Measurements from ENCODE around the gene SLC26A3.
"Not testable (repeated sequence)": the region's sequence is repeated elsewhere in the genome, so short reads cannot be mapped to it uniquely, and the experiment has no call there.

The SLC26A3 gene

GRCh38 chr7:107803009-107803610, at the start of gene SLC26A3:
Gene SLC26A3, minus strand, starts transcription at chr7:107803223. Its CDS starts 8,714 bp downstream, at chr7:107794509.
- no peak within 1 kb of the TSS for H3K4me3 ChIP-seq (ENCODE audit: low read depth, low read length)
- TF ChIP-seq MYC (IDR thresholded peaks at IDR 0.05; ENCODE audit: low read depth, low read length) (no peak), CTCF (IDR thresholded peaks at IDR 0.05; ENCODE audit: low read depth, low read length) (no peak), POLR2A (IDR thresholded peaks at IDR 0.05; ENCODE audit: extremely low read depth, insufficient read length) (no peak), MAX (IDR thresholded peaks at IDR 0.05; ENCODE audit: low read depth, low read length) (no peak)
- no peak for DNase-seq (ENCODE audit: low read depth)

GRCh38 chr7:107850643-107851042, 47.6 kb upstream of the SLC26A3 start:
- TF ChIP-seq MYC (IDR thresholded peaks at IDR 0.05; ENCODE audit: low read depth, low read length): no peak
- no peak for TF ChIP-seq POLR2A (IDR thresholded peaks at IDR 0.05; ENCODE audit: extremely low read depth, insufficient read length)
- TF ChIP-seq CTCF (IDR thresholded peaks at IDR 0.05; ENCODE audit: low read depth, low read length): no peak
- TF ChIP-seq MAX (IDR thresholded peaks at IDR 0.05; ENCODE audit: low read depth, low read length): no peak
- H3K4me3 ChIP-seq (ENCODE audit: low read depth, low read length): no peak overlapping the region
- DNase-seq (ENCODE audit: low read depth): no peak

GRCh38 chr7:107850216-107850615, 47.2 kb upstream of the SLC26A3 start:
- H3K4me3 ChIP-seq (ENCODE audit: low read depth, low read length): no peak overlapping the region
- TF ChIP-seq POLR2A (IDR thresholded peaks at IDR 0.05; ENCODE audit: extremely low read depth, insufficient read length): no peak
- TF ChIP-seq MYC (IDR thresholded peaks at IDR 0.05; ENCODE audit: low read depth, low read length): no peak
- no peak for TF ChIP-seq MAX (IDR thresholded peaks at IDR 0.05; ENCODE audit: low read depth, low read length)
- TF ChIP-seq CTCF (IDR thresholded peaks at IDR 0.05; ENCODE audit: low read depth, low read length): no peak
- no peak for DNase-seq (ENCODE audit: low read depth)

- not testable (repeated sequence) for H3K4me3 ChIP-seq (ENCODE audit: low read depth, low read length); DNase-seq (ENCODE audit: low read depth)
Observed at GRCh38 chr7:107848211-107848610, 45.2 kb upstream of the SLC26A3 start.

GRCh38 chr7:107847836-107848175, 44.8 kb upstream of the SLC26A3 start:
- H3K4me3 ChIP-seq (ENCODE audit: low read depth, low read length); DNase-seq (ENCODE audit: low read depth): not testable (repeated sequence)

GRCh38 chr7:107847168-107847835, 44.3 kb upstream of the SLC26A3 start:
- H3K4me3 ChIP-seq (ENCODE audit: low read depth, low read length): no peak overlapping the region
- DNase-seq (ENCODE audit: low read depth): no peak
- TF ChIP-seq MAX (IDR thresholded peaks at IDR 0.05; ENCODE audit: low read depth, low read length) (no peak), CTCF (IDR thresholded peaks at IDR 0.05; ENCODE audit: low read depth, low read length) (no peak), MYC (IDR thresholded peaks at IDR 0.05; ENCODE audit: low read depth, low read length) (no peak), POLR2A (IDR thresholded peaks at IDR 0.05; ENCODE audit: extremely low read depth, insufficient read length) (no peak)

GRCh38 chr7:107846324-107846723, 43.3 kb upstream of the SLC26A3 start:
- no peak for TF ChIP-seq MYC (IDR thresholded peaks at IDR 0.05; ENCODE audit: low read depth, low read length)
- TF ChIP-seq MAX (IDR thresholded peaks at IDR 0.05; ENCODE audit: low read depth, low read length): no peak
- no peak for TF ChIP-seq POLR2A (IDR thresholded peaks at IDR 0.05; ENCODE audit: extremely low read depth, insufficient read length)
- TF ChIP-seq CTCF (IDR thresholded peaks at IDR 0.05; ENCODE audit: low read depth, low read length): no peak
- H3K4me3 ChIP-seq (ENCODE audit: low read depth, low read length): no peak overlapping the region
- peak; percentile 38 for DNase-seq (ENCODE audit: low read depth)

Measured in NB4 (cell line).